Spleen (tissue), 7 donors: ENCODE data around the gene MGAT4B.

Experiments
- CTCF ChIP-seq, 11 experiments: fragments of 200-600 bp in 7 of 11; fragments of 450-650 bp in 4 of 11; sonication (generic) in 4 of 11; IDR thresholded peaks in 8 of 11; conservative IDR thresholded peaks in 3 of 11; 1 replicate in 7 of 11; 2 replicates in 4 of 11; pipeline versions ENCODE4 v1.4.0 to v1.8.0; 2016 to 2021; ENCODE audit warnings: antibody characterized with exemption in 11 of 11, inconsistent platforms in 4 of 11, mild to moderate bottlenecking in 1 of 11
- POLR2A ChIP-seq, 3 donors: fragments of 450-650 bp; IDR thresholded peaks; one replicate each; pipeline ENCODE4 v1.5.1; 2017; ENCODE audit warnings: antibody characterized with exemption in 3 of 3, mild to moderate bottlenecking in 1 of 3
- POLR2AphosphoS5 ChIP-seq, 3 donors: sonication (generic); formaldehyde crosslinking; IDR thresholded peaks; one replicate each; pipeline ENCODE4 v1.5.1; 2017; ENCODE audit warnings: antibody characterized with exemption in 3 of 3
- donor health status: DM: no; HTN: no; CAD: no; lungs with moderate emphysema.
- donor health status: DM: no; HTN: no; CAD: no.
- donor health status: DM: no; HTN: no; CAD: no.

- TF ChIP-seq CTCF (IDR thresholded peaks at IDR 0.05 in 8 of 11, conservative IDR thresholded peaks at IDR 0.05 in 3 of 11) = no peak
- TF ChIP-seq POLR2A (IDR thresholded peaks at IDR 0.05) = no peak
- TF ChIP-seq POLR2AphosphoS5 (IDR thresholded peaks at IDR 0.05) = no peak
These were observed 51.6 kb downstream of the MGAT4B start for GRCh38 chr5:179755022-179755421.
